ENCODE measurements around the gene MYO5C.

MYO5C gene

DNA sequence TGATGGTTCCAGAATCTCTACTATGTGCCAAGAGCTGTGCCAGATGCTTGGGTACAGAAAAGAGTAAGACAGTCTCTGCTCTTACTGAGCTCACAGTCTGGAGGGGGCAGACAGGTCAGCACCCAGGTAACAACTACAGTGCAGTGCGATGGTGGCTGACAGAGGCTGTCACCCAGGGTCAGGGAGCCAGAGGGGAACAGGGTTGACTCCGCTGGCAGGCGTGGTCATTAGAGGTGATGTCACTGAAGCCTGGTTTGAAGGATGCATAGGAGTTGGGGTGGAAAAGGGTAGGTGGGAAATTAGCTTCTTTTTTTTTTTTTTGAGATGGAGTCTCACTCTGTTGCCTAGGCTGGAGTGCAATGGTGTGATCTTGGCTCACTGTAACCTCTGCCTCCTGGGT lies 136.0 kb downstream of the MYO5C start:
- Histone ChIP-seq H3K36me3 (no peaks in the 10 kb centered on the region), H3K27me3 (no peaks in the 10 kb centered on the region; the same call in 1 of the 2 replicates), H3K4me3 (ENCODE audit: low read depth, low read length) (no peak overlapping the region), H3K4me1 (no peaks in the 10 kb centered on the region), H3K9me3 (no peaks in the 10 kb centered on the region)
- TF ChIP-seq, protein P1, sequence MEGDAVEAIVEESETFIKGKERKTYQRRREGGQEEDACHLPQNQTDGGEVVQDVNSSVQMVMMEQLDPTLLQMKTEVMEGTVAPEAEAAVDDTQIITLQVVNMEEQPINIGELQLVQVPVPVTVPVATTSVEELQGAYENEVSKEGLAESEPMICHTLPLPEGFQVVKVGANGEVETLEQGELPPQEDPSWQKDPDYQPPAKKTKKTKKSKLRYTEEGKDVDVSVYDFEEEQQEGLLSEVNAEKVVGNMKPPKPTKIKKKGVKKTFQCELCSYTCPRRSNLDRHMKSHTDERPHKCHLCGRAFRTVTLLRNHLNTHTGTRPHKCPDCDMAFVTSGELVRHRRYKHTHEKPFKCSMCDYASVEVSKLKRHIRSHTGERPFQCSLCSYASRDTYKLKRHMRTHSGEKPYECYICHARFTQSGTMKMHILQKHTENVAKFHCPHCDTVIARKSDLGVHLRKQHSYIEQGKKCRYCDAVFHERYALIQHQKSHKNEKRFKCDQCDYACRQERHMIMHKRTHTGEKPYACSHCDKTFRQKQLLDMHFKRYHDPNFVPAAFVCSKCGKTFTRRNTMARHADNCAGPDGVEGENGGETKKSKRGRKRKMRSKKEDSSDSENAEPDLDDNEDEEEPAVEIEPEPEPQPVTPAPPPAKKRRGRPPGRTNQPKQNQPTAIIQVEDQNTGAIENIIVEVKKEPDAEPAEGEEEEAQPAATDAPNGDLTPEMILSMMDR (IDR thresholded peaks at IDR 0.05; ENCODE audit: low read depth, low read length), result no peak
- no peak for DNase-seq

GRCh38 chr15:52158084-52158765 lies 137.4 kb downstream of the MYO5C start:
- Histone ChIP-seq H3K27me3 (no peaks in the 10 kb centered on the region; the same call in 1 of the 2 replicates), H3K4me3 (ENCODE audit: low read depth, low read length) (no peak overlapping the region), H3K9me3 (no peaks in the 10 kb centered on the region), H3K36me3 (no peaks in the 10 kb centered on the region), H3K4me1 (no peaks in the 10 kb centered on the region)
- TF ChIP-seq, protein P1 (IDR thresholded peaks at IDR 0.05; ENCODE audit: low read depth, low read length), result no peak
- DNase-seq, result no peak

- Histone ChIP-seq H3K9me3 (no peaks in the 10 kb centered on the region), H3K4me3 (ENCODE audit: low read depth, low read length) (no peak overlapping the region), H3K4me1 (no peaks in the 10 kb centered on the region), H3K36me3 (no peaks in the 10 kb centered on the region), H3K27me3 (no peaks in the 10 kb centered on the region; the same call in 1 of the 2 replicates)
- TF ChIP-seq, protein P1 (IDR thresholded peaks at IDR 0.05; ENCODE audit: low read depth, low read length), result no peak
- no peak for DNase-seq
Measured at GRCh38 chr15:52155878-52156277, 139.7 kb downstream of the MYO5C start.

GRCh38 chr15:52154896-52155865 lies 140.4 kb downstream of the MYO5C start:
- Histone ChIP-seq H3K27me3 (no peaks in the 10 kb centered on the region; the same call in 1 of the 2 replicates), H3K9me3 (no peaks in the 10 kb centered on the region), H3K4me3 (ENCODE audit: low read depth, low read length) (no peak overlapping the region), H3K4me1 (no peaks in the 10 kb centered on the region), H3K36me3 (no peaks in the 10 kb centered on the region)
- TF ChIP-seq, protein P1 (IDR thresholded peaks at IDR 0.05; ENCODE audit: low read depth, low read length), result no peak
- no peak for DNase-seq

GRCh38 chr15:52153900-52154895 lies 141.4 kb downstream of the MYO5C start:
- no peaks in the 10 kb centered on the region for H3K9me3 ChIP-seq
- DNase-seq, result no peak
- TF ChIP-seq, protein P1 (IDR thresholded peaks at IDR 0.05; ENCODE audit: low read depth, low read length), result no peak
- no peaks in the 10 kb centered on the region for H3K36me3 ChIP-seq
- H3K27me3 ChIP-seq, result no peaks in the 10 kb centered on the region; the same call in 1 of the 2 replicates
- no peaks in the 10 kb centered on the region for H3K4me1 ChIP-seq
- H3K4me3 ChIP-seq (ENCODE audit: low read depth, low read length), result no peak overlapping the region

Data from BE2C (cell line).